ENCODE measurements around the gene CHMP2A.

Gene CHMP2A

DNA sequence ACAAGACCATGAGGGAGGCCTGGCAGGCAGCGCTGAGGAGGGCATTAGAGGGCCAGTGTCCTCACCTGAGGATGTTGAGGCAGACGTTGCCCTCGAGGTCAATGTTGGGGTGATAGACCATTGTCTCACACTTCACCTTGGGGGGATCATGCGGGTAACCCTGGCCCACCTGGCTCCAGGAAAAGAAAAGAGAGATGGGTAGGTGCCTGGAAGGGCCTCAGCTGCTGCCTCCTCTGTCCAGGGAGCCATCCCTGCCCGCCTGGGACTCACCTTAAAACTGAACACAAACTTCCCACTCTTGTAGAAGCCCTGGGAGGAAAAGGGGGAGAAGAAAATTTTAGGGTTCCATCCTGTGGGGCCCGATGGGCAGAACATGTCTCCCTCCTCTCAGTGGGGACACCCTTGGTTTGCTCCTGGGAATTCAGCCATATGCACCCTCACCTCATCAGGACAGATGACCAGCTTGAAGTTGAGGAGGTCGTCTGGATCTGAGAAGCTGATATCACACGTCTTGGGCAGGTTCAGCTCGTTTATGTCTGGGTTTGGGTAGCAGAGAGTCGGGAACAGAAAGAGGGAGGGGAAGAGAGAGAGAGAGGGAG, 1.8 kb upstream of the CHMP2A start:
- no peak for DNase-seq (ENCODE audit: insufficient read length, low spot score)
- peak; percentile 23 for FAIRE-seq

DNA sequence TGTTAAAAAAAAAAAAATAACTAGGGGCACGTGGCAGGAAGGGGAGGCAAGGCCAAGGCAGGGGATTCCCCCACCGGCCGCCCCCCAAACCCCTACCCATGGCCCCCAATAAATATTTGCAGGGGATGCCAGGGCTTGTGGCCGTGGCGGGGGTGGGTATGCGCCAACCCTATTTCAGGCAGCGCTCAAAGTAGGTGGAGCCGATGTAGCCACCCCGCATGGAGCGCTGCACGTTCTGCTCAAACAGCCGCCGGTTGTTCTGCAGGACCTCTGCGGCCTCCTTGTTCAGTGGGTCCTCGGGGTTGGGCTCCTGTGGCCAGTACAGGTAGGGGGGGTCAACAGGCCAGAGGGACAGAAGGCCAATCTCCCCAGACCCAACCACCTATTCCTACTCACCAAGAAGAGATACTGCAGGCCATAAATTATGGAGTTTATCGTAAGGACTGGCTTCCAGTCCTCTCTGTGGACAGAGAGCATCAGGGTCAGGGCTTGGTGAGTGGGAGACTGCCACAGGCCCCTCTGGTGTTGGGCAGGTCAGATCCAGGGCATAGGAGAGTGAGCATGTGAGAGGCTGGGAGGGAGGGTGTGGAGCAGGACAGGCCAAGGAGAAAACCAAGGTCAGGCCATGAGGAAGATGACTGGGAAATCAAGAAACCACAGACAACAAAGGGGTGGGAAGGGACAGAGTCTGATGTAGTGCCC, 1.2 kb upstream of the CHMP2A start:
- FAIRE-seq: no peak
- DNase-seq (ENCODE audit: insufficient read length, low spot score): no peak

DNA sequence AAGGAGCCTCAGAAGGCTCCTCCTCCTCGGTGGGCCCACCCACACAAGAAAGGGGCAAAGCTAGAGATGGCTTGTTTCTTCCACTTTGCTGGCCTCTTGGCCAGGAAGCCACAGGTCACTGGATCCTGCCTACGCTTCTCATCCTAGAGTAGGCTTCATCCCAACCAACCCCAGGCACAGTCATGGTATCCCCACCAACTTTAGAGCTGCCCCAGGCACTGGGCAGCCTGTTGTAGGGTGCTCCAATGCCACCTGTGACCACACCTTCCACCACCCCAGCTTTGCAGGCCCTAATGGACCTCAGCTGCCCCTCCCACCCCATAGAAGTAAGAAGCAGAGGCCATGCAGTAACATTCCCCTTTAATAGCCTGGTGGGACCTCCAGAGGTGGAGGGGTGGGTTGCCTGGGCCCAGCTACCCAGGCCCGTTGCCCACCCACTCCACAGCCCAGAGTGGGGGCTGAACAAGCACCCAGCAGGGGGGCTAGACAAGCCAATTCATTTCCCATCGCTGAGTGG, 522 bp upstream of the CHMP2A start:
- FAIRE-seq: no peak
- no peak for DNase-seq (ENCODE audit: insufficient read length, low spot score)

GRCh38 chr19:58553799-58554493, 959 bp downstream of the CHMP2A start:
- FAIRE-seq (no peak), DNase-seq (ENCODE audit: insufficient read length, low spot score) (no peak)

DNA sequence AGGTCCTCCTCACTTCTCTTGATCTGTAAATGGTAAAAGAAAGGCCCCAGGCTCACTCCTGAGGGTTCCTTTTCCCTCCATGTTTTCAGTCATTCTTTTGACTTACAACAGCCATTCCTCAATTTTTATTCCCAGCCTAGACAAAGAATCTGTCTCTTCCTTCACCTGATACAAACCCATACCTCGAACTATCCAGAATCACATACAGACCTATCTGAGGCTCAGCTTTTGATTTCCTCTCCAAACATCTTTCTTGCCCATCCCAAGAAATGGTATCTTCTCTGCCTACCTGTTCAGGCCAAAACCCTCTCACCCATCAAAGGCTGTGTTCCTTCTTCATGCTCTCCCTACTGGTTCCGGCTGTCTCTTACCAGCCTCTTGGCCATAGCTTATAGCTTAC, 2.2 kb downstream of the CHMP2A start:
- FAIRE-seq (no peak), DNase-seq (ENCODE audit: insufficient read length, low spot score) (no peak)

- FAIRE-seq (no peak), DNase-seq (ENCODE audit: insufficient read length, low spot score) (no peak)
These were observed 3.1 kb downstream of the CHMP2A start for GRCh38 chr19:58551577-58552471.

- FAIRE-seq (no peak), DNase-seq (ENCODE audit: insufficient read length, low spot score) (no peak)
These were observed 3.8 kb downstream of the CHMP2A start for GRCh38 chr19:58551123-58551497.

DNA sequence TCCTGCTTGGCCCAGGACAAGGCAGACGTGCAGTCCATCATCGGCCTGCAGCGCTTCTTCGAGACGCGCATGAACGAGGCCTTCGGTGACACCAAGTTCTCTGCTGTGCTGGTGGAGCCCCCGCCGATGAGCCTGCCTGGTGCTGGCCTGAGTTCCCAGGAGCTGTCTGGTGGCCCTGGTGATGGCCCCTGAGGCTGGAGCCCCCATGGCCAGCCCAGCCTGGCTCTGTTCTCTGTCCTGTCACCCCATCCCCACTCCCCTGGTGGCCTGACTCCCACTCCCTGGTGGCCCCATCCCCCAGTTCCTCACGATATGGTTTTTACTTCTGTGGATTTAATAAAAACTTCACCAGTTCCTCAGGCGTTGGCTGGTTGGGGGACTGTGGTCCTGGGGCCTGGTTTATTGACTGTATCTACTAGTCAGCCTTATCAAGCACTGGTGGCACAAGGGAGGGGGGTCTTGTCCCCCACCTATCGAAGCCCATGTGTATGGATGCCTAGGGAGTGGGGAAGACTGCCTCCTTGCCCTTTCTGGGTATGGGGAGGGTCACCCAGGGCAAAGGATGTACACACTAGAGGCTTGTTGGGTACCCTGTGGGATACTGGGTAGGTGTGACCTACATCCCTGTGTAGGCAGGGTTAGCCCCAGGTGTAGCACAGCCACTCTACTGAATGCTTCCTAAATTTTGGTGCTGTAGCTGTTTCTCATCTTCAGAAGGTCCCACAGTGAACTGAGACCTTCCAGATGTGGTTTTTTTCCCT, 4.4 kb downstream of the CHMP2A start:
- DNase-seq (ENCODE audit: insufficient read length, low spot score) (no peak), FAIRE-seq (no peak)

GRCh38 chr19:58549664-58550361, 5.1 kb downstream of the CHMP2A start:
- DNase-seq (ENCODE audit: insufficient read length, low spot score) (no peak), FAIRE-seq (no peak)

- DNase-seq (ENCODE audit: insufficient read length, low spot score) (no peak), FAIRE-seq (no peak)
These were observed 5.8 kb downstream of the CHMP2A start for GRCh38 chr19:58548859-58549663.

- DNase-seq (ENCODE audit: insufficient read length, low spot score) (no peak), FAIRE-seq (no peak)
These were observed 7.3 kb downstream of the CHMP2A start for GRCh38 chr19:58547323-58548312.

GRCh38 chr19:58546019-58546530, 8.8 kb downstream of the CHMP2A start:
- FAIRE-seq (no peak), DNase-seq (ENCODE audit: insufficient read length, low spot score) (no peak)

- DNase-seq (ENCODE audit: insufficient read length, low spot score) (no peak), FAIRE-seq (no peak)
These were observed 9.5 kb downstream of the CHMP2A start for GRCh38 chr19:58545286-58546018.

DNA sequence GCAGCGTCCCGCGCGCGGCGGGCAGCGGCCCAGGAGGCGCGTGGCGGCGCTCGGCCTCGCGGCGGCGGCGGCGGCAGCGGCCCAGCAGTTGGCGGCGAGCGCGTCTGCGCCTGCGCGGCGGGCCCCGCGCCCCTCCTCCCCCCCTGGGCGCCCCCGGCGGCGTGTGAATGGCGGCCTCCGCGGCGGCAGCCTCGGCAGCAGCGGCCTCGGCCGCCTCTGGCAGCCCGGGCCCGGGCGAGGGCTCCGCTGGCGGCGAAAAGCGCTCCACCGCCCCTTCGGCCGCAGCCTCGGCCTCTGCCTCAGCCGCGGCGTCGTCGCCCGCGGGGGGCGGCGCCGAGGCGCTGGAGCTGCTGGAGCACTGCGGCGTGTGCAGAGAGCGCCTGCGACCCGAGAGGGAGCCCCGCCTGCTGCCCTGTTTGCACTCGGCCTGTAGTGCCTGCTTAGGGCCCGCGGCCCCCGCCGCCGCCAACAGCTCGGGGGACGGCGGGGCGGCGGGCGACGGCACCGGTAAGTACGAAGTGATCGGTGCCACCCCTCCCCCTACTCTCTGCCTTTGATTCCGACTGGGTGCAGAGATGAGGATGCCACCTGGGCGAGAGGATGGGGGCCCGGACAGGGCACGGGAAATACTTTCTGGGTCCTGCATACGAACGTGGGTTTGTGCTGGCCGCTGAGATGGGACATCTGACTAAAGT, 10.2 kb downstream of the CHMP2A start:
- no peak for FAIRE-seq
- DNase-seq (ENCODE audit: insufficient read length, low spot score): peak; percentile 69

DNA sequence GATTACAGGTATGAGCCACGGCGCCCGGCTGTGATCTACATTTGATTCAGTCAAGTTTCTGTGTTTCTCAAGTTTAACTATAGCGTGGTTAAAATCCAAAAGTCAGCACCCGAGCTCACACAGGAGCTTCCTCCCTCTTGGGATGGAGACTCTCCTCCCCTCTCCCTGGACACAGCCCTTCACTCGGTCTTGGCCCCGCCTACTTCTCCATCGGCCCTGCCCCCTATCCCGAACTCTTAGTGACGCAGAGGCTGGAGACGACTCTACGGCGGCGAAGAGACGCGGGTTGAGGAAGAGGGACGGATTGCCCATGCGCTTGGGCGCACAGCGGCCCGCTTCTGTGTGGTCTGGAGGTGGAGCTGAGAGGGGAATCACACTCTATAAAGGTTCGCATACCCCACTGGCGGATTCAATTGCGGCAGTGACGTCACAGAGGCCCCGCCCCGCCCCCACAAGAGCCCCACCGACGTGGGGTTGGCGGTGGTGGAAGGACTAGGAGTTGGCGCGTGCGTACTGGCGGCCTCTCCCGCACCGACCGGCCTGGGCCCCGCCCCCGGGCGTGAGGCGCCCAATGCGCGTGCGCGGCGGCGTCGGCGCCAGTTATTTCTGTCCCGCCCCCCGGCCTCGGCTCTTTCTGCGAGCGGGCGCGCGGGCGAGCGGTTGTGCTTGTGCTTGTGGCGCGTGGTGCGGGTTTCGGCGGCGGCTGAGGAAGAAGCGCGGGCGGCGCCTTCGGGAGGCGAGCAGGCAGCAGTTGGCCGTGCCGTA, 10.9 kb downstream of the CHMP2A start, which contains the start of gene TRIM28:
TSS of gene TRIM28 (plus strand) at position 239 of the 765 bp plus-strand sequence. CDS start 694 bp downstream, outside the sequence.
- DNase-seq (ENCODE audit: insufficient read length, low spot score): peak; percentile 98

More for the DNA sequence above, 10.9 kb downstream of the CHMP2A start, which contains the start of gene TRIM28:
- peak; percentile 94 for FAIRE-seq

Data from HTR-8/SVneo (cell line).